NCI-H82 (cell line): ENCODE measurements around the gene DPH1.
"Not testable (repeated sequence)": the region's sequence is repeated elsewhere in the genome, so short reads cannot be mapped to it uniquely, and the experiment has no call there.

Experiments used
- DNase-seq: peaks from one replicate; lab custom pipeline; 2025; lab: John Stamatoyannopoulos, UW

DPH1 gene

DNA sequence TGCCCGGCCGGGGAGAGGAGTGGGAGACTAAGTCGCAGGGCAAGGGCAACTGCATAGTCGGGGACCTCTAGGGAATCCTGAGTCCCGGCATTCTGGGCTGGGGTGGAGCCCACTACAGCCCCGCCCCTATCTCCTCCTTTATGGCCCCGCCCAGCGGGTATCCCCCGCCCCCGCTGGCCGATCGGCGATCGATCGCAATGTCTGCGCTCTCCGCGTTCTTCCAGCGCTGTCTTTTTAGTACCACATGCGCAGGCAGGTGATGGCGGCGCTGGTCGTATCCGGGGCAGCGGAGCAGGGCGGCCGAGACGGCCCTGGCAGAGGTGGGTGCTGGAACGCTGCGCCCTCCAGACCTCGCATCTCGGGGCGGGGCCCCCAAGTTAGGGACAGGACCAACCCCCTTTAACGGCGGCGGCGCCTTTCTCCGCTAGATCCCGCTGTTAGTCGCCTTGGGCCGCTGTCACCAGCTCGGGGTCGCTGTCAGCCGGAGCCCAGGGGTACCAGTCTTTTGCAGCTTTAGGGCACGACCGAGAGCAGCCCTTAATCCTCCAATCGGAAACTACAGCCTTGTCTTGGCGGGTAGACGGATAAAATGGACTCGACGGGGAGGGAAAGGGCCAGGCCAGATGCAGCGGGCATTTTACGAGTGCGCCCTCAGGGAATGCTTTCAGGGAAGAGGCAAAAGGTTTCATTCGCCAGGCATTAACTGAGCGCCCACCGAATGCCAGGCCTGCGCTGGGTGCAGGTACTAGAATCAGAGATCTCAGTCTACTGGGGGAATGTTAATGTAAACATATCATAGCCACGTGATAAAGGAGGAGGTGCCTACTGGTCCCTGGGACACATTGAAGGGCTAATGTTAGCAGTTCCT lies at the start of gene DPH1:
DPH1 (plus strand) TSS at position 243 of the 868 bp plus-strand sequence; CDS start at position 260, 17 bp downstream.
- DNase-seq, result peak; percentile 98

GRCh38 chr17:1980665-1981250 lies 49.2 kb upstream of the DPH1 start:
- DNase-seq, result no peak

GRCh38 chr17:1982793-1983366 lies 47.1 kb upstream of the DPH1 start:
- not testable (repeated sequence) for DNase-seq

DNA sequence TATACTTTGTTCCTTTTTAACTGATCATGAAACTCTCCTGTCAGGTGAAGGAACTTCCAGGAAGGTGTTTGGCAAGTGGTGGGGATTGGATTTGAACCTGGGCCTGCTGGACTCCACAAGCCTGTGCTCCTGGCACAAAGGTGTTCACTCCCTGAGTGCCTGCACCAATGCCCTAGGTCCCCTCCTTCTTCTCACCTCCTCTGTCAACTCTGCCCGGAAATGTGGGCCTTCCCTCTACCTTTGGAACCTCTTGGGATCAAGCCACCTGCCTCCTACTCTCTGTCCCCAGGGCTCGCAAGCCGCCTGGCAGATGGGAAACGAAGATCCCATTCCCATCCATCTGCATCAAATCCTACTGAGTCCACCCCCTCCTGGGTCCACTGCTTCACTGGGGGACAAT lies 44.9 kb upstream of the DPH1 start:
- peak; percentile 70 for DNase-seq

- peak; percentile 75 for DNase-seq
These were observed 44.3 kb upstream of the DPH1 start for GRCh38 chr17:1985686-1986085.

GRCh38 chr17:1986783-1987451 lies 43.0 kb upstream of the DPH1 start:
- no peak for DNase-seq

DNA sequence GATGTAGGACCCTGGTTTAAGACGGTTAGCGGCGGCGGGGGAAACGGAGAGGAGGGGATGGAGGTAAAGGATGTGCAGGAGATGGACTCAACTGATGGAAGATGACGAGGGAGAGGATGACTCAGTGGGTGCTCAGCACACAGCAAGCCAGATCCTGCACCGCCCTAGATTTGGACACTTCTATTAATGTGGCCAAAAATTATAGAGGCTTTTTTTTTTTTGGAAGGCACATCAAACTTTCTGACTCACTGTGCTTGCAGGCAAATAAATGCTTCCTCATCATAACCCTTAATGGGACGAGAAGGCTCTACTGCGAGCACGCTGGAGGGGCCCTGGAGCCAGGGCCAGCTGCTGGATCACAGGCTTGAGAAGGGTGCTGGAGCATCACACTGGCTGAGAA lies 40.8 kb upstream of the DPH1 start:
- no peak for DNase-seq

DNA sequence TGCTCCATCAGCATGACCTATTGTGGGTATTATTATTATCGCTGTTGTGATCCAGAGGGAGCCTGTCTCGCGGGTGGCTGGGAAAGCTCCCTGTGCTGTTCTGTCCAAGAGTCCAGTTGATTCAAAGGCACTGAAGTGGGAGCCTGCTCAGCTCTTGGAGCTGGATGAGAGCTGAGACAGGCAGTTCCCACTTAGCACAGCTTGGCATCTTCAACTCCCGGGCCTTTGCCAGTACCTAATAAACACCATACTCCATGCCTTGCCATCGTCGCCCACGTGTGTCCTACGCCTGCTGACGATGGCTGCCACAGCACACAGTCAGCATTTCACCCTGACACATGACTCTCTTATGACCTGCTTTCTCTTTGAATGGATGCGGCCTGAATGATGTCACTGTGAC lies 37.4 kb upstream of the DPH1 start:
- DNase-seq, result no peak

- no peak for DNase-seq
These were observed 35.2 kb upstream of the DPH1 start for GRCh38 chr17:1994707-1995106.

DNA sequence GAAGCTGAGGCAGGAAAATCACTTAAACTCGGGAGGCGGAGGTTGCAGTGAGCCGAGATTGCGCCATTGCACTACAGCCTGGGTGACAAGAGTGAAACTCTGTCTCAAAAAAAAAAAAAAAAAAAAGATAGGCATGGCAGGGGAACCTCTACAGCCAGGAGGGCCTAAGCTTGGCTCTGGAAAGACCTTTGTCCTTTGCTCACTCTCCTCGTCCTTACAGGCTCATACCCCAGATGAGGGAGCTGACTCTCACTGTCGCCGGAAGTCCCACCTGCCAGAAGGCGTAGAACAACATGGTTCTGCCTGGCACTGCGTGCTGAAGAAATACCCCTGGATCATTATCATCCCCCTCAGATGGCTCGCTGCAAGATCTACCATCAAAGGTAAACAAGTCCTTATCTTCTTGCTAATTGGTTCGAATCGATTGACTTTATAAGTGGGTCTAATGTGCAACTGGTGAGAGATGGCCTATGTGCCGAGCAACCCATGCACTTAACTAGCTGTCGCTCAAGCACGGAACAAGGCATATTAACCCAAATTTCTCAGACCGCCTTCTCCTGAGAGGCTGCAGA lies 34.5 kb upstream of the DPH1 start:
- DNase-seq, result no peak

- DNase-seq, result no peak
These were observed 33.8 kb upstream of the DPH1 start for GRCh38 chr17:1995907-1996799.

DNA sequence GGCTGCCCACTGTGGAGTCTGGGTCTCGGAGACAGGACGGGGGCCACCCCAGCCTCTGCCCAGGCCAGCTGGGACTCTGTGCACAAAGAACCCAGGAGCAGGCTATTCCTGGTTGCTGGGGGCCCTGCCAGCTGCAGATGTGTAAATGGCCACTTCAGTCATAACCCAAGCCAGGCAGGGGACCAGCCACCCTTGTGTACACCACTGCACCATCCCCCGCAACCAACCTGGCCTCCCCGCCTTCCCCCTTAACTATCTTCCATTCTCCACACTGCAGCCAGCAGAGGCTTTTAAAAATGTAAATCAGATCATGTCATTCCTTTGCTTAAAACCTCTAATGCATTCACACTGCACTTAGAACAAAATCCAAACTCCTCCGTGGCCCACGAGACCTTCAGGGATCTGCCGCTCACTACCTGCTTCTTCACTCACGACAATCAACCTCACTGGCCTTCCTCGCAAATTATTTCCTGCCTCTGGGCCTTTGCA lies 33.1 kb upstream of the DPH1 start:
- DNase-seq, result peak; percentile 60

GRCh38 chr17:1997289-1997926 lies 32.5 kb upstream of the DPH1 start:
- DNase-seq, result peak; percentile 81

- peak; percentile 97 for DNase-seq
These were observed 31.8 kb upstream of the DPH1 start for GRCh38 chr17:1997927-1998742.

DNA sequence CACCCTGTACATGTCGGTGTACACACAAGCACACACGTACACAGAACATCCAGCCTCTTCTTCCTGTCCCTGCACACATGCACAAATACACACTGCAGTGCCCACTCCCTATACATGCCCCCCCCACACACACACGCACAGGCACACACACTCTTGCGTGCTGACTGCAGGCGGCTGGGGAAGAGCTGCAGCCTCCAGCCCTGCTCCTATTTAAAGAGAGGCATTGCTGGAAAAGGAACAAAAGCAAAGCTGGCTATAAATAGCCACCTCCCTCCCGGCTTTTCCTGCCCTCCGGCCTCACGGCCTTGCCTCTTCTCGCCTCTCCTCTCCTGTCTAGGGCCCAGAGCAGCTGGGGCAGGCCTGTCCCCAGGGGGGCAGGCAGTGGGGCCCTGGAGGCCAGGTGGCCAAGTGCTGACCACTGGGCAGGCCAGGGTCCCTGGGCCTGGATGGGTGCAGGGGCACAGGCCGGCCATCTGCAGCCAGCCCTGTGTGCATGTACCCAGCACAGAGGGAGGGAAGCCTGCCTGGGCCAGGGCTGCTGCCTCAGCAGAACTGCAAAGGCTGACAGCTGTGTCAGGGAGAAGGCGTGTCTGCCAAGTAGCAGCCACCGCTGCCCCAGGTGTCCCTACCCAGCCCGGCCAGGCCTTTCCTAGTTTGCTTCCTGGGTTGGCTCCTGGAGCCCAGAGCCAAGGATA lies 30.2 kb upstream of the DPH1 start:
- DNase-seq, result peak; percentile 88

GRCh38 chr17:2002767-2003329 lies 27.1 kb upstream of the DPH1 start:
- DNase-seq, result no peak

- DNase-seq, result no peak
These were observed 26.4 kb upstream of the DPH1 start for GRCh38 chr17:2003525-2003924.

- no peak for DNase-seq
These were observed 25.5 kb upstream of the DPH1 start for GRCh38 chr17:2004435-2004952.
